IMR-90 (cell line): ENCODE measurements around the gene KCNAB1.

Source experiments
- MAZ ChIP-seq: IDR thresholded peaks from 2 replicates; pipeline ENCODE4 v1.6.1; 2012; ENCODE audit warnings: low read depth, mild to moderate bottlenecking, low read length, improper control_type of control experiment, moderate library complexity, borderline replicate concordance
- POLR2A ChIP-seq: IDR thresholded peaks from 2 replicates; pipeline ENCODE4 v1.6.1; 2012; ENCODE audit warnings: mild to moderate bottlenecking, low read depth, low read length
- SMC3 ChIP-seq: fragments of 150-350 bp; IDR thresholded peaks from 2 replicates; pipeline ENCODE4 v1.6.1; 2016; ENCODE audit warnings: low read depth, mild to moderate bottlenecking, antibody characterized with exemption, low read length, moderate library complexity
- TF ChIP-seq, protein P1 (sequence below): conservative IDR thresholded peaks from 2 replicates; pipeline ENCODE4 v1.5.1; 2012; ENCODE audit warnings: mild to moderate bottlenecking, low read depth, low read length, improper control_type of control experiment

DNA sequence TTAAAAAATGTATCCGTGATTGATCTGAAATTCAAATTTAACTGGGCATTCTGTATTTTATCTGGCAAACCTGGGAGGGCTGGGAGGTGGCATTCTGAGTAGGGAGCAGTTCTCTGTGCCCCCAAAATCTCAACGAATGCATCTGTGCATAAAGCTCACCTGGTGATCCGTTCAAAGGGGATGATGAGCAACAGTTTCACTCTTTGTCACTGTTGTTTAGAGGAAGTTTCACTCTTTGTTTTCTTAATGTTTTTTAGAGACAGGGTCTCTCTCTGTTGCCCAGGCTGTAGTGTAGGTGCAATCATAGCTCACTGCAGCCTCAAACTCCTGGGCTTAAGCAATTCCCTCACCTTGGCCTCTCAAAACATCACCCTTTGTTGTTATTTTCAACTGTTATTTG lies 247.8 kb downstream of the KCNAB1 start:
- TF ChIP-seq POLR2A (no peak), SMC3 (no peak), MAZ (no peak)
- TF ChIP-seq, protein P1, sequence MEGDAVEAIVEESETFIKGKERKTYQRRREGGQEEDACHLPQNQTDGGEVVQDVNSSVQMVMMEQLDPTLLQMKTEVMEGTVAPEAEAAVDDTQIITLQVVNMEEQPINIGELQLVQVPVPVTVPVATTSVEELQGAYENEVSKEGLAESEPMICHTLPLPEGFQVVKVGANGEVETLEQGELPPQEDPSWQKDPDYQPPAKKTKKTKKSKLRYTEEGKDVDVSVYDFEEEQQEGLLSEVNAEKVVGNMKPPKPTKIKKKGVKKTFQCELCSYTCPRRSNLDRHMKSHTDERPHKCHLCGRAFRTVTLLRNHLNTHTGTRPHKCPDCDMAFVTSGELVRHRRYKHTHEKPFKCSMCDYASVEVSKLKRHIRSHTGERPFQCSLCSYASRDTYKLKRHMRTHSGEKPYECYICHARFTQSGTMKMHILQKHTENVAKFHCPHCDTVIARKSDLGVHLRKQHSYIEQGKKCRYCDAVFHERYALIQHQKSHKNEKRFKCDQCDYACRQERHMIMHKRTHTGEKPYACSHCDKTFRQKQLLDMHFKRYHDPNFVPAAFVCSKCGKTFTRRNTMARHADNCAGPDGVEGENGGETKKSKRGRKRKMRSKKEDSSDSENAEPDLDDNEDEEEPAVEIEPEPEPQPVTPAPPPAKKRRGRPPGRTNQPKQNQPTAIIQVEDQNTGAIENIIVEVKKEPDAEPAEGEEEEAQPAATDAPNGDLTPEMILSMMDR, result no peak
